BE2C (cell line): ENCODE measurements around the gene ZNF615.
A peak's percentile ranks its signal among the peaks of the same experiment; 100 is the strongest.
"Not testable (repeated sequence)": the region's sequence is repeated elsewhere in the genome, so short reads cannot be mapped to it uniquely, and the experiment has no call there.

Source experiments
- DNase-seq: peaks from one replicate; pipeline ENCODE4 v3.0.0-alpha.2; 2020
- H3K27me3 ChIP-seq: fragments of 250-450 bp; sonication (Bioruptor Pico); 2 replicates; pipeline ENCODE4 v1.5.1; 2020; ENCODE audit warnings: mild to moderate bottlenecking
- H3K36me3 ChIP-seq: fragments of 250-450 bp; sonication (Bioruptor Pico); 2 replicates; pipeline ENCODE4 v1.5.1; 2020; ENCODE audit warnings: mild to moderate bottlenecking
- H3K4me1 ChIP-seq: fragments of 250-450 bp; sonication (Bioruptor Pico); 2 replicates; pipeline ENCODE4 v1.5.1; 2020
- H3K4me3 ChIP-seq: 2 replicates; pipeline ENCODE4 v1.5.1; 2011; ENCODE audit warnings: low read depth, low read length
- H3K9me3 ChIP-seq: fragments of 250-450 bp; sonication (Bioruptor Pico); 2 replicates; pipeline ENCODE4 v1.5.1; 2020
- CTCF ChIP-seq: IDR thresholded peaks from 2 replicates; pipeline ENCODE4 v1.5.1; 2012; ENCODE audit warnings: mild to moderate bottlenecking, low read depth, low read length

Gene ZNF615

GRCh38 chr19:51965583-51965982 is 42.4 kb downstream of the ZNF615 start:
- no peaks in the 10 kb centered on the region for H3K27me3 ChIP-seq
- no peak for DNase-seq
- H3K9me3 ChIP-seq, result no peaks in the 10 kb centered on the region
- H3K4me1 ChIP-seq, result no peaks in the 10 kb centered on the region
- H3K4me3 ChIP-seq, result no peak overlapping the region
- peaks cover 28% of the 10 kb centered on the region for H3K36me3 ChIP-seq
- TF ChIP-seq CTCF, result no peak

- H3K36me3 ChIP-seq, H3K9me3 ChIP-seq, H3K27me3 ChIP-seq, H3K4me3 ChIP-seq, H3K4me1 ChIP-seq: not testable (repeated sequence)
- DNase-seq, result peak; percentile 10
These were observed 47.3 kb downstream of the ZNF615 start for GRCh38 chr19:51960621-51961233.

GRCh38 chr19:51959791-51960190 is 48.2 kb downstream of the ZNF615 start:
- H3K36me3 ChIP-seq, result peaks cover 3% of the 10 kb centered on the region
- no peak for TF ChIP-seq CTCF
- no peaks in the 10 kb centered on the region for H3K4me1 ChIP-seq
- H3K4me3 ChIP-seq, result no peak overlapping the region
- no peak for DNase-seq
- no peaks in the 10 kb centered on the region for H3K27me3 ChIP-seq
- no peaks in the 10 kb centered on the region for H3K9me3 ChIP-seq

GRCh38 chr19:51957846-51958245 is 50.2 kb downstream of the ZNF615 start:
- H3K9me3 ChIP-seq, H3K27me3 ChIP-seq, DNase-seq, H3K36me3 ChIP-seq, H3K4me1 ChIP-seq, H3K4me3 ChIP-seq: not testable (repeated sequence)

GRCh38 chr19:51948975-51949374 is 59.0 kb downstream of the ZNF615 start:
- no peaks in the 10 kb centered on the region for H3K4me1 ChIP-seq
- no peak for TF ChIP-seq CTCF
- DNase-seq, result peak; percentile 61
- H3K4me3 ChIP-seq, result peak overlapping the region; percentile 36
- peaks cover 7% of the 10 kb centered on the region for H3K36me3 ChIP-seq
- peaks cover 12% of the 10 kb centered on the region for H3K9me3 ChIP-seq
- H3K27me3 ChIP-seq, result no peaks in the 10 kb centered on the region

- Histone ChIP-seq H3K27me3 (no peaks in the 10 kb centered on the region), H3K4me3 (no peak overlapping the region), H3K36me3 (peaks cover 21% of the 10 kb centered on the region), H3K9me3 (peaks cover 12% of the 10 kb centered on the region), H3K4me1 (no peaks in the 10 kb centered on the region)
- no peak for DNase-seq
- TF ChIP-seq CTCF, result no peak
These were observed 61.4 kb downstream of the ZNF615 start for GRCh38 chr19:51946602-51947001.

GRCh38 chr19:51944798-51945552 is 63.0 kb downstream of the ZNF615 start:
- Histone ChIP-seq H3K4me3 (no peak overlapping the region), H3K27me3 (no peaks in the 10 kb centered on the region), H3K36me3 (peaks cover 28% of the 10 kb centered on the region), H3K9me3 (peaks cover 12% of the 10 kb centered on the region), H3K4me1 (no peaks in the 10 kb centered on the region)
- no peak for TF ChIP-seq CTCF
- no peak for DNase-seq
